ENCODE data around the gene KCNK13.
A peak's percentile ranks its signal among the peaks of the same experiment; 100 is the strongest.

The KCNK13 gene

GRCh38 chr14:90058876-90059458 is 2.8 kb upstream of the KCNK13 start:
- ATAC-seq, result no peak
- TF ChIP-seq ZNF70 (CRISPR knock-in tag; IDR thresholded peaks at IDR 0.05) (no peak), TCF4 (CRISPR knock-in tag; IDR thresholded peaks at IDR 0.05; ENCODE audit: borderline replicate concordance) (no peak), SNAI2 (CRISPR knock-in tag; IDR thresholded peaks at IDR 0.05) (no peak), ZC3H10 (CRISPR knock-in tag; IDR thresholded peaks at IDR 0.05) (no peak), ISL1 (CRISPR knock-in tag; IDR thresholded peaks at IDR 0.05) (no peak), PPARA (CRISPR knock-in tag; IDR thresholded peaks at IDR 0.05; ENCODE audit: borderline replicate concordance) (no peak), PATZ1 (CRISPR knock-in tag; IDR thresholded peaks at IDR 0.05; ENCODE audit: borderline replicate concordance) (no peak), ZFP30 (CRISPR knock-in tag; IDR thresholded peaks at IDR 0.05) (no peak), ZFP3 (CRISPR knock-in tag; IDR thresholded peaks at IDR 0.05) (no peak), OSR1 (CRISPR knock-in tag; IDR thresholded peaks at IDR 0.05) (no peak), ESRRG (CRISPR knock-in tag; IDR thresholded peaks at IDR 0.05) (no peak), ZNF565 (CRISPR knock-in tag; conservative IDR thresholded peaks at IDR 0.05; ENCODE audit: low read depth) (no peak), CSDC2 (CRISPR knock-in tag; IDR thresholded peaks at IDR 0.05) (no peak), RARB (CRISPR knock-in tag; IDR thresholded peaks at IDR 0.05) (no peak)
- TF ChIP-seq, protein P1, sequence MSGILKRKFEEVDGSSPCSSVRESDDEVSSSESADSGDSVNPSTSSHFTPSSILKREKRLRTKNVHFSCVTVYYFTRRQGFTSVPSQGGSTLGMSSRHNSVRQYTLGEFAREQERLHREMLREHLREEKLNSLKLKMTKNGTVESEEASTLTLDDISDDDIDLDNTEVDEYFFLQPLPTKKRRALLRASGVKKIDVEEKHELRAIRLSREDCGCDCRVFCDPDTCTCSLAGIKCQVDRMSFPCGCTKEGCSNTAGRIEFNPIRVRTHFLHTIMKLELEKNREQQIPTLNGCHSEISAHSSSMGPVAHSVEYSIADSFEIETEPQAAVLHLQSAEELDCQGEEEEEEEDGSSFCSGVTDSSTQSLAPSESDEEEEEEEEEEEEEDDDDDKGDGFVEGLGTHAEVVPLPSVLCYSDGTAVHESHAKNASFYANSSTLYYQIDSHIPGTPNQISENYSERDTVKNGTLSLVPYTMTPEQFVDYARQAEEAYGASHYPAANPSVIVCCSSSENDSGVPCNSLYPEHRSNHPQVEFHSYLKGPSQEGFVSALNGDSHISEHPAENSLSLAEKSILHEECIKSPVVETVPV (CRISPR knock-in tag; IDR thresholded peaks at IDR 0.05), result no peak

GRCh38 chr14:90060312-90060964 is 1.4 kb upstream of the KCNK13 start:
- TF ChIP-seq ZC3H10 (CRISPR knock-in tag; IDR thresholded peaks at IDR 0.05), result no peak
- ATAC-seq, result peak; percentile 90

- TF ChIP-seq SNAI2 (CRISPR knock-in tag; IDR thresholded peaks at IDR 0.05) (no peak), ZC3H10 (CRISPR knock-in tag; IDR thresholded peaks at IDR 0.05) (no peak), ZFP30 (CRISPR knock-in tag; IDR thresholded peaks at IDR 0.05) (no peak), ZFP3 (CRISPR knock-in tag; IDR thresholded peaks at IDR 0.05) (no peak), PPARA (CRISPR knock-in tag; IDR thresholded peaks at IDR 0.05; ENCODE audit: borderline replicate concordance) (no peak), ZNF8 (CRISPR knock-in tag; IDR thresholded peaks at IDR 0.05) (no peak), ZNF565 (CRISPR knock-in tag; conservative IDR thresholded peaks at IDR 0.05; ENCODE audit: low read depth) (no peak), OSR1 (CRISPR knock-in tag; IDR thresholded peaks at IDR 0.05) (no peak), TOX (CRISPR knock-in tag; IDR thresholded peaks at IDR 0.05; ENCODE audit: borderline replicate concordance) (no peak), ISL1 (CRISPR knock-in tag; IDR thresholded peaks at IDR 0.05) (no peak), TCF4 (CRISPR knock-in tag; IDR thresholded peaks at IDR 0.05; ENCODE audit: borderline replicate concordance) (no peak)
- TF ChIP-seq, protein P2, sequence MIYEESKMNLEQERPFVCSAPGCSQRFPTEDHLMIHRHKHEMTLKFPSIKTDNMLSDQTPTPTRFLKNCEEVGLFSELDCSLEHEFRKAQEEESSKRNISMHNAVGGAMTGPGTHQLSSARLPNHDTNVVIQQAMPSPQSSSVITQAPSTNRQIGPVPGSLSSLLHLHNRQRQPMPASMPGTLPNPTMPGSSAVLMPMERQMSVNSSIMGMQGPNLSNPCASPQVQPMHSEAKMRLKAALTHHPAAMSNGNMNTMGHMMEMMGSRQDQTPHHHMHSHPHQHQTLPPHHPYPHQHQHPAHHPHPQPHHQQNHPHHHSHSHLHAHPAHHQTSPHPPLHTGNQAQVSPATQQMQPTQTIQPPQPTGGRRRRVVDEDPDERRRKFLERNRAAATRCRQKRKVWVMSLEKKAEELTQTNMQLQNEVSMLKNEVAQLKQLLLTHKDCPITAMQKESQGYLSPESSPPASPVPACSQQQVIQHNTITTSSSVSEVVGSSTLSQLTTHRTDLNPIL (CRISPR knock-in tag; IDR thresholded peaks at IDR 0.05; ENCODE audit: low read depth), result no peak
- TF ChIP-seq, protein P3, sequence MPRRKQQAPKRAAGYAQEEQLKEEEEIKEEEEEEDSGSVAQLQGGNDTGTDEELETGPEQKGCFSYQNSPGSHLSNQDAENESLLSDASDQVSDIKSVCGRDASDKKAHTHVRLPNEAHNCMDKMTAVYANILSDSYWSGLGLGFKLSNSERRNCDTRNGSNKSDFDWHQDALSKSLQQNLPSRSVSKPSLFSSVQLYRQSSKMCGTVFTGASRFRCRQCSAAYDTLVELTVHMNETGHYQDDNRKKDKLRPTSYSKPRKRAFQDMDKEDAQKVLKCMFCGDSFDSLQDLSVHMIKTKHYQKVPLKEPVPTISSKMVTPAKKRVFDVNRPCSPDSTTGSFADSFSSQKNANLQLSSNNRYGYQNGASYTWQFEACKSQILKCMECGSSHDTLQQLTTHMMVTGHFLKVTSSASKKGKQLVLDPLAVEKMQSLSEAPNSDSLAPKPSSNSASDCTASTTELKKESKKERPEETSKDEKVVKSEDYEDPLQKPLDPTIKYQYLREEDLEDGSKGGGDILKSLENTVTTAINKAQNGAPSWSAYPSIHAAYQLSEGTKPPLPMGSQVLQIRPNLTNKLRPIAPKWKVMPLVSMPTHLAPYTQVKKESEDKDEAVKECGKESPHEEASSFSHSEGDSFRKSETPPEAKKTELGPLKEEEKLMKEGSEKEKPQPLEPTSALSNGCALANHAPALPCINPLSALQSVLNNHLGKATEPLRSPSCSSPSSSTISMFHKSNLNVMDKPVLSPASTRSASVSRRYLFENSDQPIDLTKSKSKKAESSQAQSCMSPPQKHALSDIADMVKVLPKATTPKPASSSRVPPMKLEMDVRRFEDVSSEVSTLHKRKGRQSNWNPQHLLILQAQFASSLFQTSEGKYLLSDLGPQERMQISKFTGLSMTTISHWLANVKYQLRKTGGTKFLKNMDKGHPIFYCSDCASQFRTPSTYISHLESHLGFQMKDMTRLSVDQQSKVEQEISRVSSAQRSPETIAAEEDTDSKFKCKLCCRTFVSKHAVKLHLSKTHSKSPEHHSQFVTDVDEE (CRISPR knock-in tag; IDR thresholded peaks at IDR 0.05), result no peak
- TF ChIP-seq, protein P1 (CRISPR knock-in tag; IDR thresholded peaks at IDR 0.05), result no peak
- peak; percentile 11 for ATAC-seq
Measured at GRCh38 chr14:90060965-90061684, 669 bp upstream of the KCNK13 start.
